ENCODE measurements around the gene CD70.
"Not testable (repeated sequence)": the region's sequence is repeated elsewhere in the genome, so short reads cannot be mapped to it uniquely, and the experiment has no call there.

The CD70 gene

DNA sequence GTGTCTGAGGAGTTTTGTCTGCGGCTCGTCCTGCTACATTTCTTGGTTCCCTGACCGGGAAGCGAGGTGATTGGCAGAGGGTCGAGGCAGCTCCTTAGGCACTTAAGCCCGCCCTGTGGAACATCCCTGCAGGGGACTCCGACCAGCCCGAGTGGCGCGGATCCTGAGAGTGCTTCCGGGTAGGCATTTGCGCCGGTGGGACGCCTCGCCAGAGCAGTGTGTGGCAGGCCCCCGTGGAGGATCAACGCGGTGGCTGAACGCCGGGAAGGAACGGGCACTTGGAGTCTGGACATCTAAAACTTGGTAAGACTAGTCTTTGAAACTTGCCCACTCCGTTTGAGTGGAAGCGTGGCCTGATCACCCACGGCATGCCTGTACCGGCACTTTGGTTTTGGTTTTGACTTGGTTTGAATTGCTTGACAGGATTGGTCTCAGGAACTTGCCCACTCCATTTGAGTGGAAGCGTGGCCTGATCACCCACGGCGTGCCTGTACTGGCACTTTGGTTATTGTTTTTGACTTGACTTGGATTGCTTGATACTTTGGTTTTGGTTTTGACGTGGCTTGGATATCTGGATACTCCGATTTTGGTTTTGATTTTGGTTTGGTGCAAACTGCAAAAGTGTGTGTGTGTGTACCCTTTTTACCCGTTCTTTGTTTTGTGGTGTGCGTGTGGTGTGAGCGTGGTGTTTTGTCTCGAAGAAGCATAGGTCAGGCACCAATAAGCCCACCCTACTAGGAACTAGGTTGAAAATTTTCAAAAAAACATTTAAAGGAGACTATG, 6.7 kb upstream of the CD70 start:
- not testable (repeated sequence) for DNase-seq (ENCODE audit: low spot score)

DNA sequence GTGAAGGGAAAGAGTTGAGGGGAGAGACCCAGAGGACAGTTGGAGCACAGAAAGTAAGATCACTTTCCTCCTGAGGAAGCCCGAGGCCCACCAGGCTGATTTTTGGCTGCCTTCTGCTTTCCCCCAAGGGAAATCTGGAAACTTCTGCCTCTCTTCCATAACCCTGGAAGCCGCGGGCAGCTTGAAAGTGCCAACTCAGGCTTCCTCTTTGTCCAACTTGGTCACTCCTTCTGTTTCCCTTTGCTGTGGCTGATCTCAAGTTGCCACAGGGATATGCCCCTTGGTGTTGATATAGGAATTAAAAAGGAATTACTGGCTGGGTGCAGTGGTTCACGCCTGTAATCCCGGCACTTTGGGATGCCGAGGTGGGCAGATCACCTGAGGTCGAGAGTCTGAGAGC, 5.7 kb upstream of the CD70 start:
- DNase-seq (ENCODE audit: low spot score), result no peak

DNA sequence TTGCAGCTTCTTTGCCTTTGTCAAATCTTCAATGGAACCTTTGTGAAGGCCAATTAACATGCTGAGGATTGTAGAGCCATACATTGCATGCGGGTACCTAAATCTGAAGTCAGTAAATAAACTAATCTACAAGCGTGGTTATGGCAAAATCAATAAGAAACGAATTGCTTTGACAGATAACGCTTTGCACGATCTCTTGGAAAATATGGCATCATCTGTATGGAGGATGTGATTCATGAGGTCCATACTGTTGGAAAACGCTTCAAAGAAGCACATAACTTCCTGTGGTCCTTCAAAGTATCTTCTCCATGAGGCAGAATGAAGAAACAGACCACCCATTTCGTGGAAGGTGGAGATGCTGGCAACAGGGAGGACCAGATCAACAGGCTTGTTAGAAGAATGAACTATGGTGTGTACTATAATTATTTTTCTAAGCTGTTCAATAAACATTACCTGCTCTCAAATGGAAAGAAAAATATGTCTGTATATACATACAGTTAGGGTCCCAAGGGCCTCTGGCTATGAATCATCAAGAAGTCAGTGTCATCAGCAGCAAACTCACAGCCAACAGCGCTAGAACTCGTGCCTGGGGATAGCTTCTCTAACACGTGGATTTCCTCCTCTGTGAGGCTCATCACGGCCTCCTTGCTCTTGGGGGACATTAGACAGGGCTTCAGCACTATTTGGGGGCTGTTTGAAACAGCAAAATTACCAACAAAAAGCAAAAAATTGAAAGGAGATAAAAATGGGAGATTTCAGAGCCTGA, 2.9 kb upstream of the CD70 start:
- no peak for DNase-seq (ENCODE audit: low spot score)

GRCh38 chr19:6590258-6590826, 608 bp downstream of the CD70 start:
- DNase-seq (ENCODE audit: low spot score), result no peak

GRCh38 chr19:6589711-6590257, 1.2 kb downstream of the CD70 start:
- no peak for DNase-seq (ENCODE audit: low spot score)

DNA sequence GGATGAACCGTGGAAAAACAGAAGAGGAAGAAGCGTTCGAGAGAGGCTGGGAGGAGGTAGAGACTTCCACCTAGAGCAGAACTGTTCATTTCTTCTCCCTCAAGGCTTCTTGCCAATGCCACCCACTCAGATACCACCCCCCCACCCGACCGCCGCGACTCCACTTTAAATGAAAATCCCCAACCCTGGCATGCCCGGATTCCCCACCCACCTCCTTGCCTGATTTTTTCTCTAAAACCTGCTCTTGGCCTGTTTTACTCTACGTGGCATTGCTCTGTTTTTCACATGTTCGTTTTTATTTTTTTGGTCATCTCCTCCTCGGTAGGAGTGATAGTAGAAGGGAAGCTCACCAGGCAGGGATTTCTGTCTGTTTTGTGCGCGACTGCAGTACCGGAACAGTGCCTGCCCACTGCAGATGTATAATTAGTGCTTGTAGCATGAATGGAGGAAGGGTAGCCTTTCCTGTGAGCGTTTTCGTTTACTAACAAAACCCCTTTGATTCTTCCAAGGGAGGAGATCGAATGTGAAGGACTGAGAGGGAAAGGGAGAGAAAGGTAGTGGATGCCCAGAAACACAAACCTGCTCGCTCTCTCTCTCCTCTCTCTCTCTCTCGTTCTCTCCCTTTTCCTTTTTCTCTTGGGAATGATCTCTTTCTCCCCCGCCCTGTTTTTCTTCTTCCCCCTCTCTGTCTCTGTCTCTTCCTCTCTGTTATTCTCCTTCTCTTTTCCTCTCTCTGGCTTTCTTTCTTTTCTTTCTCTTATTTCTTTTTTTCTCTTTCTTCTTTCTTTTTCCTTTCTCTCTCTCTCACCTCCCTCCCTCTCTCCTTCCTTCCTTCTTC, 2.2 kb downstream of the CD70 start:
- DNase-seq (ENCODE audit: low spot score), result no peak

DNA sequence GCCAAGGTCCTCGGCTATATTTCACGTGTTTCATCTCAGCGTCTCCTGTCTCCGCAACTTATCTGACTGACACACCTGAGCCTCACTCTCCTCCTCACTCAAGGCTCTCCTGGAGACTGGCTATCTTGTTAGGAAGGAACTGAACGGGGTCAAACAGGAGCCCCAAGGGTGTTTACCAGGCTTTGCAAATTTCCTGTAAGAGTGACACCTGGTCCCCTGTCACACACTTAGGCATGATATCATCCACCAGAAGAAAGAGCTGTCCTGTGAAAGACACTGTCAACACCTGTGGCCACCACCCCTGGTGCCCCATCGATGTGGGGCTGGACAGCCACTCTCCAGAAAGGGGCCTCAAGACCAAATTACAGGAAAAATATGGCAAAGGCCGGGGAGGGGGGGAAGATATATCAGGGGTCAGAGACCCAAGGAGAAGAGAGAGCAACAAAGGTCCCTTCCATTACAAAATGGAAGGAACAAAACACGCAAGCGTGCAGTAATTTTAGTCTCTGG, 2.9 kb downstream of the CD70 start:
- no peak for DNase-seq (ENCODE audit: low spot score)

DNA sequence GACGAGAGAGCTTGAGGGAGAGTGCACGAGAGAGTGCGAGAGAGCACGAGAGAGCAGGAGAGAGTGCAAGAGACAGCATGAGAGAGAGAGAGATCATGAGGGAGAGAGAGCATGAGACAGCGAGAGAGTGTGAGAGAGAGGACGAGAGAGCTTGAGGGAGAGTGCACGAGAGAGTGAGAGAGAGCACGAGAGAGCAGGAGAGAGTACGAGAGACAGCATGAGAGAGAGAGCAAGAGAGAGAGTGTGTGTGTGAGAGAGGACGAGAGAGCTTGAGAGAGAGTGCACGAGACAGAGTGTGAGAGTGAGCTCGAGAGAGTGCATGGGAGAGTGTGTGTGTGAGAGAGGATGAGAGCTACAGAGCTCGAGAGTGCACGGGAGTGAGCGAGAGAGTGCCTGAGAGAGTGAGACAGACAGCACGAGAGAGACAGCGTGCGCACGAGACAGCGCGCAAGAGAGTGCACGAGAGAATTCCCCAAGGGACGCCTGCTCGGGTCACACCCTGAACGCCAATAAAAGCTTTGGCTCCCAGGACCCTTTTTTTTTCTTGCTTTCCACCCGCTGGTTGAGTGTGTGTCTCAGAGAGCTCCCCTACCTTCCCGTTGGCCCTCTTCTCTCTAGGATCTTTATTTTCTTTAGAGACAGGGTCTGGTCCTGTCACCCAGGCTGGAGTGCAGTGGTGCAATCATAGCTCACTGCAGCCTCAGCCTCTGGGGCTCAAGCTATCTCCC, 3.7 kb downstream of the CD70 start:
- DNase-seq (ENCODE audit: low spot score), result no peak

GRCh38 chr19:6586726-6587092, 4.2 kb downstream of the CD70 start:
- no peak for DNase-seq (ENCODE audit: low spot score)

DNA sequence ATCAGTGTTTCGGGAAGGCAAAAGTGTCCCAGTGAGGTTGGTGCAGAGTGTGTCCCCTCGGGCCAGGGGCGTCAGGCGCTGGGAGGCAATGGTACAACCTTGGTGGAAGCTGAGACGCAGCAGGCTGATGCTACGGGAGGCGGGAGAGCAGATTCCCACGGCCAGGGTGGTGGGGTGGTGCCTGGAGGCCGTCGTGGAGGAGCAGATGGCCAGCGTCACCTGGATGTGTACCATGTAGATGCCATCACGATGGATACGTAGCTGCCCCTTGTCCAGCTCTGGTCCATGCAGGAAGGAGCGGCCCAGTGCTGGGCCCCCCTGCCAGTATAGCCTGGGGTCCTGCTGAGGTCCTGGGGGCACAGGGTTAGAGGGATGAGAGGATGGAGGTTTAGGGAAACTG, 4.9 kb downstream of the CD70 start:
- DNase-seq (ENCODE audit: low spot score), result no peak

GRCh38 chr19:6582515-6583484, 8.2 kb downstream of the CD70 start:
- DNase-seq (ENCODE audit: low spot score), result not testable (repeated sequence)

- DNase-seq (ENCODE audit: low spot score), result no peak
Observed at GRCh38 chr19:6580313-6580712, 10.6 kb downstream of the CD70 start.

- DNase-seq (ENCODE audit: low spot score), result no peak
Observed at GRCh38 chr19:6579450-6580178, 11.3 kb downstream of the CD70 start.

DNA sequence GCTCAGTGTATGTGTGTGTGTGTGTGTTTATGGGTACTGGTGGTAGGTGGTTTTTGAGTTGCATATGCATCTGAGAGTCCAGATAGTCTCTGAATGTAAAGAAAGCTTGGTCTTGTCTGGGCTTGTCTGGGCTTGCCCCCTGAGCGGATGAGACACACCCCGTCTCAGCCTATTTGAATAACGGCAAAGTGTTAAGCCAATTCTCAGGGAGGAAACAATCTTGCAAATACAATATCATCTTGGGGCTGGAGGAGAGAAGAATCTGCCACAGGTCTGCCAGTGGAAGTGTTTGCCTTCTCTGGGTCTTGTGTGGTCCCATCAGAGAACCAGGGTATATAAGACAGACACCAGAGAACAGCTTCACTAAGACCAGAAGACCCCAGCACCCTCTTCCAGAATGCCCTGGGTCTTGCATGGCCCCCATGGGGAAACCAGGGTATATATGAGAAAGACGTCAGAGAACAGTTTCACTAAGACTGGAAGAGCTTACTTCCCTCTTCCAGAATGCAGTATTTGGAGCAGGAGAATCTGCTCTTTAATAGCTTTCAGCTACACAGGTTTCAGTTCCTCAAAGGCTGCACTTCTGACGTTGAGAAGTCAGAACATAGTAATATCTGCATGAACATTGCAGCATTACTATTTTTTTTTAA, 13.3 kb downstream of the CD70 start:
- no peak for DNase-seq (ENCODE audit: low spot score)

DNA sequence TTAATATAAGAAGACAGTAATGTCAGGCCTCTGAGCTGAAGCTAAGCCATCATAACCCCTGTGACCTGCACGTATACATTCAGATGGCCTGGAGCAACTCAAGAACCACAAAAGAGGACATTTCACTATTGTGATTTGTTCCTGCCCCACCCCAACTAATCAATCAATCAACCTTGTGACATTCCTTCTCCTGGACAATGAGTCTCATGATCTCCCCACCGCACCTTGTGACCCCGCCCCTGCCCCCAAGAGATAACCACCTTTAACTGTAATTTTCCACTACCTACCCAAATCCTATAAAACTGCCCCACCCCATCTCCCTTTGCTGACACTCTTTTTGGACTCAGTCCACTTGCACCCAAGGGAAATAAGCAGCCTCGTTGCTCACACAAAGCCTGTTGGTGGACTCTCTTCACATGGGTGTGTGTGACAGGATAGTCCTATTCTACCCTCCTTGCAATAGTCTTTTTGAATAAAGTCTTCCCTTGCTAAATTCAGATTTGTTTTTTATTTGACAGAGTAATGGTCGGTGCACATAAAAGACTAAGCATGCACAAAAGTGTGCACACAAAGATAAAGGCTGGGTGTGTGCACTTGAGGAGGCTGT, 14.0 kb downstream of the CD70 start:
- DNase-seq (ENCODE audit: low spot score), result no peak

DNA sequence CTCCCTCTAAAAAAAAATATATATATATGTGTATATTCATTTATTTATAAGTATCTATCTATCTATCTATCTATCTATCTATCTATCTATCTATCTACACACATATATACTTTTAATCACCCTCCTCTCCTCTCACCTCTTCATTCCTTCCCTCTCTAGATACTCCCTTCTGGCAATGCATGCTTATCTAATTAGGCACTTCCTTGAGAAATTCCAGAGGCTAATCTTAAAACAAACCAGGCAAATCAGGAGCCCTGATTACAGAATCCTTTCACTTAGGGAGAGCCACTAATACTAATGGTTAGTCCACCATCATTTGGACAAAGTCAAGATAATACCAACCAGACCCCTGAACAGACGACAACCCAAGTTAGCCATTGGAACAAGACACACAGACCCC, 17.6 kb downstream of the CD70 start:
- no peak for DNase-seq (ENCODE audit: low spot score)

- DNase-seq (ENCODE audit: low spot score), result no peak
Observed at GRCh38 chr19:6572217-6572616, 18.7 kb downstream of the CD70 start.

DNA sequence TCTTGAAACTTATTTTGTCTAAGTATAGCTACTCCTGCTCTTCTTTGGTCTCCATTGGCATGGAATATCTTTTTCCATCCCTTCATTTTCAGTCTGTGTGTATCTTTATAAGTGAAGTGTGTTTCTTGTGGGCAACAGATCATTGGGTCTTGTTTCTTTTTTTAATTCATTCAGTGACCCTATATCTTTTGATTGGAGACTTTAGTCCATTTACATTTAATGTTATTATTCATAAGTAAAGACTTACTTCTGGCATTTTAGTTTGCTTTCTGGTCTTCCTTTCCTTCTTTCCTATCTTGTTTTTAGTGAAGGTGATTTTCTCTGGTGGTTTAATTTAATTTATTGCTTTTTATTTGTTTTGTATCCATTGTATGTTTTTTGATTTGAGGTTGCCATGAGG, 19.8 kb downstream of the CD70 start:
- DNase-seq (ENCODE audit: low spot score), result no peak

Measured in HuH-7.5 (cell line).